ENCODE measurements around the gene DCLK2.

DNA sequence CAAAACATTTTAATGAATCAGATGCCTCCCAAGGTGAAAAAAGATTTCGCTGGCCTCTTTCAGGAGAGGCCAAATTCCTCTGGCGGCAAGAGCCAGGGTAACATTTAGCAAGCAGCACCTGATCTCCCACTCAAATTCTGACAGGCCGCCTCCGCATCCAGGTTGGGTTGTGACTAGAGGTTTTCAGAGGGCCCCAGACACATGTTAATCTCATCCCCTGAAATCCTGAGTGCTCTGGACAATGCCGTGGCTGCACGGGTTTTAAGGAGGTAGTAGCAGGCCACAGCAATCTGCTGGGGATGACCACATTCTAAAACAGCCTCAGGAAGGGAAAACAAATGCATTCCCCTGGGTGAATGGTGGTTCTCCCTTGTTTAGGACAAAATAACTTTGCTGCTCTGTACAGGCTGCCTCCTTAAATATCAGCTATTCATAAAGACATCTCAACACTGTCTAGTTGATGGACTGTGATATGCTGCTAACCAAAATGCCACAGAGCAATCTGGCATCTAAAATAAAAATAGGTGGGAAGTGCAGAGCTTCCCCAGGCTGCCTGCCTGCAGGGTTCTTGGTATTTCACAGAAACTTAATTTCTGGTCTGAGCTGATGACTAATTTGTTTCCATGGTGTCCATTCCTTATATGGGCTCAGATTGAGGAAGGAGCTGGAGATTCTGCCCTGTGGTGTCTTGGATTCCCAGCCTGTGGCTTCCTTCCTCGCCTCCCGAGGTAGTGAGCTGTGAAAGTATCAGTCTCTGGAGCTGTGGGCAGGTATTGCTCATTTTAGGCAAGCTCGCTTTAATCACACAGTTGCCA lies 202.0 kb downstream of the DCLK2 start:
- no peak for TF ChIP-seq BACH1 (IDR thresholded peaks at IDR 0.05; ENCODE audit: low read length)
- TF ChIP-seq GABPA (IDR thresholded peaks at IDR 0.05; ENCODE audit: borderline replicate concordance, insufficient read depth, low read length) = no peak
- TF ChIP-seq, protein P1, sequence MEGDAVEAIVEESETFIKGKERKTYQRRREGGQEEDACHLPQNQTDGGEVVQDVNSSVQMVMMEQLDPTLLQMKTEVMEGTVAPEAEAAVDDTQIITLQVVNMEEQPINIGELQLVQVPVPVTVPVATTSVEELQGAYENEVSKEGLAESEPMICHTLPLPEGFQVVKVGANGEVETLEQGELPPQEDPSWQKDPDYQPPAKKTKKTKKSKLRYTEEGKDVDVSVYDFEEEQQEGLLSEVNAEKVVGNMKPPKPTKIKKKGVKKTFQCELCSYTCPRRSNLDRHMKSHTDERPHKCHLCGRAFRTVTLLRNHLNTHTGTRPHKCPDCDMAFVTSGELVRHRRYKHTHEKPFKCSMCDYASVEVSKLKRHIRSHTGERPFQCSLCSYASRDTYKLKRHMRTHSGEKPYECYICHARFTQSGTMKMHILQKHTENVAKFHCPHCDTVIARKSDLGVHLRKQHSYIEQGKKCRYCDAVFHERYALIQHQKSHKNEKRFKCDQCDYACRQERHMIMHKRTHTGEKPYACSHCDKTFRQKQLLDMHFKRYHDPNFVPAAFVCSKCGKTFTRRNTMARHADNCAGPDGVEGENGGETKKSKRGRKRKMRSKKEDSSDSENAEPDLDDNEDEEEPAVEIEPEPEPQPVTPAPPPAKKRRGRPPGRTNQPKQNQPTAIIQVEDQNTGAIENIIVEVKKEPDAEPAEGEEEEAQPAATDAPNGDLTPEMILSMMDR (IDR thresholded peaks at IDR 0.05; ENCODE audit: control extremely low read depth in 1 of 3, insufficient read depth in 1 of 3, low read depth in 1 of 3, low read length in 3 of 3) = no peak
- no peak for TF ChIP-seq RAD21 (IDR thresholded peaks at IDR 0.05 in 1 of 2, conservative IDR thresholded peaks at IDR 0.05 in 1 of 2; ENCODE audit: low read depth in 2 of 2, low read length in 2 of 2)
